ENCODE results near the gene MAP1B.

The MAP1B gene

DNA sequence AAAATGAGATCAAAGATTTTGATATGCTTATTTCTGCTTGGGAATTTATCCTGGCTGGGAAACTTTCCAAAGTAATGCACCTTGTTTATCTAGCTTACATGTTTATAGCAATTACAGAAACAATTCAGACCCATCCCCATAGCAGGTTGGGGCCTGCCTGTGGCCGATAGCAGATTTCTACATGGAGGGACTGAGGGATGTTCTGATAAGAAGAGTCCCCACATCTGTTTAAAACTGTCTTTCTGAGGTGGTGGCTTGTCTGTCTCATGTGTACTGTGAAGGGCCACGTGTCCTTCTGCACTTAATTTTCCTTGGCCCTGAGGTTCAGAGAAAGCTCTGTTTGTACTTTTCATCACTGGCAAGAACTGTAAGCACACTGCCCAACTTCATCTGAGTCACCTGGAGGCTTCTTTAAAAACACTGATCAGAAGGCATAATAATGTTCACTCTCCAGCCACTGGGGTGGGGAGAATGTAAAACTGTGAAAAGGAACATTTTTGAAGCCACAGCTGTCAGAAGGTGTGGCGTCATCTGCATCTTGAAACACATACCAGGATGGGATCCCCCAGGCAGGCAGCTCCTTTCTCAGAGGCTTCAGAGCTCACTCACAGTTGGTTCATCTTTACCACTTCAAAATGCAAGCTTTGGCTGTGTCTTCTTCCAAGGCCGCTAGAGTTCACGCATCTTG lies 80.3 kb downstream of the MAP1B start:
- no peak for DNase-seq (ENCODE audit: extremely low read depth in 1 of 2, low read depth in 1 of 2)

- no peak for DNase-seq (ENCODE audit: extremely low read depth in 1 of 2, low read depth in 1 of 2)
Measured at GRCh38 chr5:72188166-72188565, 80.9 kb downstream of the MAP1B start.

- DNase-seq (ENCODE audit: extremely low read depth in 1 of 2, low read depth in 1 of 2): no peak
Measured at GRCh38 chr5:72189146-72189545, 81.9 kb downstream of the MAP1B start.

DNA sequence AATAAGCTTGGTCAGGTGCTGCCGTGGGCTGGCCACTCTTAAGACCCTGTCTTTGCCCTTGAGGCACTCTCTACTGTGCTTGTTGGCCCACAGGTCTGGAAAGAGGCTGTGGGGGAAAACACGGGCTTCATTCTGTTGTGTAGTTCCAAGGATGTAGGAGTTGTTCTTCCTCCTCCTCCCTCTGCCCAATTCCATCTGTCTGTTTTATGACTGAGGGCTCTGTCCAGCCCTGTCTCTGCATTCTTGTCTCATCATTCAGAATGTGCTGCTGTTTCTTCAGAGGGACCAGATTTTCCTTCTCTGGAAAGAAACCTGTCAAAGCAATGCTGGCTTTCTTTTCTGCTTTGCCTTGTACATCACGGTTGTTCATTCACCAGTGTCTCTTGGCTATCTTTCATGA lies 84.1 kb downstream of the MAP1B start:
- DNase-seq (ENCODE audit: extremely low read depth in 1 of 2, low read depth in 1 of 2): no peak

GRCh38 chr5:72194846-72195245 lies 87.6 kb downstream of the MAP1B start:
- DNase-seq (ENCODE audit: extremely low read depth in 1 of 2, low read depth in 1 of 2): peak; percentile 29 to 40

GRCh38 chr5:72195581-72195980 lies 88.3 kb downstream of the MAP1B start:
- DNase-seq (ENCODE audit: extremely low read depth in 1 of 2, low read depth in 1 of 2): no peak

GRCh38 chr5:72197393-72197792 lies 90.1 kb downstream of the MAP1B start:
- no peak for DNase-seq (ENCODE audit: extremely low read depth in 1 of 2, low read depth in 1 of 2)

GRCh38 chr5:72199681-72200080 lies 92.4 kb downstream of the MAP1B start:
- DNase-seq (ENCODE audit: extremely low read depth in 1 of 2, low read depth in 1 of 2): no peak

- DNase-seq (ENCODE audit: extremely low read depth in 1 of 2, low read depth in 1 of 2): no peak
Measured at GRCh38 chr5:72202331-72202825, 95.1 kb downstream of the MAP1B start.

- no peak for DNase-seq (ENCODE audit: extremely low read depth in 1 of 2, low read depth in 1 of 2)
Measured at GRCh38 chr5:72203251-72203845, 96.1 kb downstream of the MAP1B start.

- DNase-seq (ENCODE audit: extremely low read depth in 1 of 2, low read depth in 1 of 2): no peak
Measured at GRCh38 chr5:72204946-72205345, 97.7 kb downstream of the MAP1B start.

GRCh38 chr5:72205431-72206009 lies 98.2 kb downstream of the MAP1B start:
- no peak for DNase-seq (ENCODE audit: extremely low read depth in 1 of 2, low read depth in 1 of 2)

GRCh38 chr5:72206160-72206559 lies 98.9 kb downstream of the MAP1B start:
- no peak for DNase-seq (ENCODE audit: extremely low read depth in 1 of 2, low read depth in 1 of 2)

DNA sequence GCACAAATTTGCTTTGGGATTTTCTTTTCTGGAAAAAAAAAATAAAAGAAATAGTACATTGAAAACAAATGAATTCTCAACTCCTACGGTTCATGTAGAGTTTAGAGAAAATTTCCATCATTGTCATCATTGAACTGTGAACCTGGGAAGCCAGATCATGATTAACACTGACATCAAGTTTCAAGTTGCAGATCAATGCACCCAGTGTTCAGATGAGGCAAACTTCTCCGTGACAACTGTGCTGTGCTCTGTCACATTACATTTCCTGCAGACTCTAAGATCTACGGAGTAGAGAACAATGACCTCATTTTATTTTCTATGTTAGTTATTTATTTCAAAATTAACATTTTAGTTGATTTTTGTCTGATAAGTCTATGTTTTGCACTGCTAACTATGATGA lies 99.7 kb downstream of the MAP1B start:
- DNase-seq (ENCODE audit: extremely low read depth in 1 of 2, low read depth in 1 of 2): no peak

DNA sequence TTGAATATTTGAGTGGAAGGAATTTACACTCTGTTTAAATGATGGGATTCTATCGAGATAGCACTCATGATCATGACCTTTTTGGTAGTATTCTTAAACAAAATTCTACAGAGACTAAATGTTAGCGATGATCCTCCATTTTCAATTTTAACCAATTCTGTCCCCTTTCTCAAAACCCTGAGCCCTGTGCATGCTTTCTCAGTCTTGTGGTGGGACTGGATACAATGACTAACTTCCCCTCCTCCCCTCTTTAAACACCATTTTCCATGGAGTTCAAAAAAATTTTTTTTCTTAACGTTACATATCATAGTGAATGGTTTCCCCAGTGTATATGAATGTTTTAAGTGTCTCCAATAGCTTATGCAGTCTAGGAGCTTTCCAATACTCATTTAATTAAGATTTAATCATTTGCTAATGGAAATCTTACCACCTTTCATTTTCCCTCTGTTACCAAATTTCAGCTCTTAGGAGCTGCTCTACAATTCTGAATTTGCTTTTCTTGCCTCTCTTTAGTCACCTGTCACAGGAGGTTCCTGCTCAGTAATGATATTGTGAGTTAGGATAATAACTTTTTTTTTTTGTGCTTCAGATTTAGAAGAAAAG lies 101.2 kb downstream of the MAP1B start:
- no peak for DNase-seq (ENCODE audit: extremely low read depth in 1 of 2, low read depth in 1 of 2)

DNA sequence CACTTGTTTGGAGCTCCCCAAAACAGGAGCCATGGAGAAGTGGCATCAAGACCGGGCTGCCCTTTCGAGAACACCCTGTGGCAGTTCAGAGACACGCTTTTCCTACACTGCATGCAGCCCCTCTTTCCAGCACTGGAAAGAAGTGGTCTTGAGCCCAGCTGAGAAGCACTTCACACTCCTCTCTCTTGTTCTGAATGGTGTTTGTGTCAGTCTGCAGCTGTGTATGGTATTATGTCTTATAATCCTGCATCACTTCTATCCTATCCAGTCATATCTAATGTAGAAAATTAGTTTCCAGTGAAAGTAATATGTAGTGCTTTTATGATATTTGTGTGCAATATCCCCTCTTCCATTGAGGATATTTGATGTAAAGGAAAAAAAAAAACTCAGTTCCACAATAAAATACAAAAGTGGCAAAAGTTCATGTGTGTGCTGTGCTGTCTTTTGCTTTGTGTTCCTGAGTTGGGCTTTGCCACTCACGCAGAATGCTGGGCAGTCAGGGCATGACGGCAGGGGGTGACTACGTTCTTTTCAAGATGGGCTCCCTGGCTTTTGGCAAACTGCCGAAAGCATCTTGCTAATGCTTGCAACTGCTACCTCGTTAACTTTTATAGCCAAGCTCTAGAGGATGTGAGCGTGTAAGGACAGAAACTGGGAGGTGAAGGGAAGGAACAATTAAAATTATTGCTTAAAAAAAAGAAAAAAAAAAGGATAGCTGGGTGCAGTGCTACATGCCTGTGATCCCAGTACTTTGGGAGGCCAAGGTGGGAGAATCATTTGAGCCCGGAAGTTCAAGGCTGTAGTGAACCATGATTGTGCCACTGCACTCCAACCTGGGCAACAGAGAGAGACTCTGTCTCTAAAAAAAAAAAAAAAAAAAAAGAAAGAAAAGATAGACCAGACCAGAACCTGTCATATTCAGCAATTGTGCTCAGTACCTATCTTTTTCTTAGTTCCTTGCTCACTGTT lies 102.2 kb downstream of the MAP1B start:
- no peak for DNase-seq (ENCODE audit: extremely low read depth in 1 of 2, low read depth in 1 of 2)

GRCh38 chr5:72210888-72211678 lies 103.8 kb downstream of the MAP1B start:
- DNase-seq (ENCODE audit: extremely low read depth in 1 of 2, low read depth in 1 of 2): no peak

DNA sequence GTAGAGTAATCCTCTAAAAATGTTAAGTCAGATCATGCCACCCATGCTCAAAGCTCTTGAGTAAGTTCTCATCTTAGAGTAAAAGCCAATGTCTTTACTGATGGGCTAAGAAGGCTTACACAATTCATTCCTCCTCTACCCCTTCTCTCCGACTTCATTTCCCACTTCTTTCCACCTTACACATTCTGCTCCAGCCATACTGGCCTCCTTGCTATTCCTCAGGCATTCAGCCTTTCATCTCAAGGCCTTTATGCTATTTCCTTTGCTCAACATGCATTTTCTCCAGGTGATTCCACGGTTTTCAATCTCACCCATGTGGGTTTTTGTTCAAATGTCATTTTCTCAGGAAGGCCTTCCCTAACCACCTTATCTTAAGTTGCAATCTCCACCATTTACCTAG lies 104.9 kb downstream of the MAP1B start:
- DNase-seq (ENCODE audit: extremely low read depth in 1 of 2, low read depth in 1 of 2): no peak

DNA sequence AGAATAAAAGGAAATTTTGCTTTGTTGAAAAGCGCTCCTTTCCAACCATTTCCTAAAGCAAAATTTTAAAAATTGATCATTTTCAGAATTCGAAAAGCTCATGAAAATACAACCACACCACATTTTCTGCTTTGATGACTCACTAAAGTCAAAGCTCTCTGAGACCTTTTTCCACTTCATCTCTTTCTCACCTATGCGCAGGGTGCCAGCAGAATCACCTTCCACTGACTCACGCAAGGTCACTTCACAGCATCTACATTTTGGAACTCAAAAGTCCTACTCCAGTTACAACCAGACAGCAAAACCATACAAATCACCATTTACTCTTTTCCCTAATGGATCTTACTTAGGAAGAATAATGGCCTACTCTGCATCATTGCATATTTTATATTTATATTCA lies 106.2 kb downstream of the MAP1B start:
- DNase-seq (ENCODE audit: extremely low read depth in 1 of 2, low read depth in 1 of 2): no peak

DNA sequence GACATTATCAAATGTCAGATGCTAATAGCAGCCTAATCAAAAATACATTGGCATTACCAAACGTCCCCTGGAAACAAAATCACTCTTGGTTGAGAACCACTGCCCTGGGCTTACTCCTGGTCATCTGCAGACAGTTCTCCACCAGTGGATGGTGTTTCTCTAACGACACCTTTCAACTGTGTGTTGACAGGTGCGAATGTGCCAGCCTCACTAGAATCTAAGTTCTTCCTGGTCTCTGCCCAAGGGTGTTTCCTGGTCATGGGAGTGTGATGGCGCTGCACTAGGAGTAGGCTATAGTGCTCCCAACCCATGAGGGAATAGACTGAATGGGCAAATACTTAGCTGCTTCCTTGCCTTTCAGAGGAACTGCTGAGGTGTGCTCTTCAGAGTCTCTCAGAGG lies 106.9 kb downstream of the MAP1B start:
- no peak for DNase-seq (ENCODE audit: extremely low read depth in 1 of 2, low read depth in 1 of 2)

Measured in stimulated activated CD8-positive, alpha-beta memory T cell treated with anti-CD3 and anti-CD28 coated beads, Interleukin-7, amount 100 ng/mL, for 48 hours (primary cell).